ENCODE results near the gene B9D1.

DNA sequence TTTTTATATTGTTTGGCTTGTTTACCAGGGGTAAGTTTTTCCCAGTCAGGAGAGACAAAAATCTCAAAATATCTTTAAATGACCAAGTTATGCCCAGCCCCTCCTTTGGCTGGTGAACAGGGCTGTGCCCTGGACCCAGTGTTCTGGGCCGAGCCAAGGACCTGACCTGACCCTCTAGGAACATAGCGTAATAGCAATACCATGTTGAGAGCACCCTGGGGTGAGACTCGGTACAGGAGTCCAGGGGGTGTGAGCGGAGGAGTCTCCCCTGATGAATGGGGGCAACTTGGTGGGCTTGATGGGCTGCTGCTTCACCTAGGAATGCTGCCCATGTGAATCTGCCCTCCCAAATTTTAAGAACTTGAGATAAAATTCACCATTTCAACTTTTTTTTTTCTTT, 47.4 kb downstream of the B9D1 start:
- TF ChIP-seq, protein P1, sequence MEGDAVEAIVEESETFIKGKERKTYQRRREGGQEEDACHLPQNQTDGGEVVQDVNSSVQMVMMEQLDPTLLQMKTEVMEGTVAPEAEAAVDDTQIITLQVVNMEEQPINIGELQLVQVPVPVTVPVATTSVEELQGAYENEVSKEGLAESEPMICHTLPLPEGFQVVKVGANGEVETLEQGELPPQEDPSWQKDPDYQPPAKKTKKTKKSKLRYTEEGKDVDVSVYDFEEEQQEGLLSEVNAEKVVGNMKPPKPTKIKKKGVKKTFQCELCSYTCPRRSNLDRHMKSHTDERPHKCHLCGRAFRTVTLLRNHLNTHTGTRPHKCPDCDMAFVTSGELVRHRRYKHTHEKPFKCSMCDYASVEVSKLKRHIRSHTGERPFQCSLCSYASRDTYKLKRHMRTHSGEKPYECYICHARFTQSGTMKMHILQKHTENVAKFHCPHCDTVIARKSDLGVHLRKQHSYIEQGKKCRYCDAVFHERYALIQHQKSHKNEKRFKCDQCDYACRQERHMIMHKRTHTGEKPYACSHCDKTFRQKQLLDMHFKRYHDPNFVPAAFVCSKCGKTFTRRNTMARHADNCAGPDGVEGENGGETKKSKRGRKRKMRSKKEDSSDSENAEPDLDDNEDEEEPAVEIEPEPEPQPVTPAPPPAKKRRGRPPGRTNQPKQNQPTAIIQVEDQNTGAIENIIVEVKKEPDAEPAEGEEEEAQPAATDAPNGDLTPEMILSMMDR (conservative IDR thresholded peaks at IDR 0.05 in 1 of 2, IDR thresholded peaks at IDR 0.05 in 1 of 2; ENCODE audit: extremely low read depth in 1 of 2, insufficient read depth in 1 of 2, low read depth in 1 of 2, low read length in 2 of 2): no peak
- no peak for TF ChIP-seq EZH2 (IDR thresholded peaks at IDR 0.05; ENCODE audit: borderline replicate concordance, low read length)

All from mammary epithelial cell (primary cell).